WTC11 (cell line): ENCODE data around the gene DDX21. TPM values are rescaled to one million over a fixed set of nuclear protein-coding genes. Genes with fewer than 3 reads are reported as not detected.
"Not testable (repeated sequence)": the region's sequence is repeated elsewhere in the genome, so short reads cannot be mapped to it uniquely, and the experiment has no call there.

Source experiments
- ATAC-seq: fragments of 200-7000 bp; cut with Tn5 transposase; 2 replicates; pipeline ENCODE4 v1.10.0; 2021; ENCODE audit warnings: mild to moderate bottlenecking, moderate library complexity
- CTCF ChIA-PET: fragments of 300-600 bp; sonication (Branson Sonifier 250); formaldehyde crosslinking; loops from one replicate; lab custom pipeline; 2021; ENCODE audit warnings: antibody characterized with exemption; lab: Charles Lee
- POLR2A ChIA-PET: fragments of 350-600 bp; sonication (Branson Sonifier 250); formaldehyde crosslinking; loops from one replicate; lab custom pipeline; 2021; ENCODE audit warnings: antibody characterized with exemption; lab: Charles Lee
- DNase-seq: peaks from one replicate; pipeline ENCODE4 v3.0.0; 2021; ENCODE audit warnings: low spot score
- H3K27ac Mint-ChIP-seq: 2 replicates; pipeline ENCODE4 v1.8.0; 2021; ENCODE audit warnings: mixed read lengths
- H3K27me3 Mint-ChIP-seq: 2 replicates; pipeline ENCODE4 v1.8.0; 2021; ENCODE audit warnings: low read depth, mild to moderate bottlenecking, moderate library complexity, mixed read lengths
- H3K36me3 Mint-ChIP-seq: 2 replicates; pipeline ENCODE4 v1.8.0; 2021; ENCODE audit warnings: mixed read lengths
- H3K4me1 Mint-ChIP-seq: 2 replicates; pipeline ENCODE4 v1.8.0; 2022; ENCODE audit warnings: mixed read lengths
- H3K4me3 Mint-ChIP-seq: 2 replicates; pipeline ENCODE4 v1.8.0; 2021; ENCODE audit warnings: mild to moderate bottlenecking, moderate library complexity, mixed read lengths
- H3K9me3 Mint-ChIP-seq: 2 replicates; pipeline ENCODE4 v1.8.0; 2021; ENCODE audit warnings: mixed read lengths
- CBFB ChIP-seq: sonication (generic); formaldehyde crosslinking; IDR thresholded peaks from 2 replicates; pipeline ENCODE4 v1.8.1; 2022; ENCODE audit warnings: mild to moderate bottlenecking, low read depth, missing genetic modification reagents
- CREB1 ChIP-seq: sonication (generic); formaldehyde crosslinking; IDR thresholded peaks from 2 replicates; pipeline ENCODE4 v1.8.0; 2023; ENCODE audit warnings: mild to moderate bottlenecking, missing genetic modification reagents
- ELF4 ChIP-seq: sonication (generic); formaldehyde crosslinking; IDR thresholded peaks from 2 replicates; pipeline ENCODE4 v1.8.1; 2022; ENCODE audit warnings: low read depth, mild to moderate bottlenecking, moderate library complexity, missing genetic modification reagents
- ETV6 ChIP-seq: sonication (generic); formaldehyde crosslinking; IDR thresholded peaks from 2 replicates; pipeline ENCODE4 v1.8.1; 2022; ENCODE audit warnings: mild to moderate bottlenecking, missing genetic modification reagents
- FOXK1 ChIP-seq: sonication (generic); formaldehyde crosslinking; IDR thresholded peaks from 2 replicates; pipeline ENCODE4 v1.8.0; 2022; ENCODE audit warnings: mild to moderate bottlenecking, moderate library complexity, missing genetic modification reagents
- JUN ChIP-seq: sonication (generic); formaldehyde crosslinking; IDR thresholded peaks from 2 replicates; pipeline ENCODE4 v1.8.0; 2023; ENCODE audit warnings: mild to moderate bottlenecking, missing genetic modification reagents
- NFATC4 ChIP-seq: fragments of 250-450 bp; sonication (Bioruptor Pico); IDR thresholded peaks from 2 replicates; pipeline ENCODE4 v1.9.0; 2021; ENCODE audit warnings: mild to moderate bottlenecking
- NR3C1 ChIP-seq: sonication (generic); formaldehyde crosslinking; conservative IDR thresholded peaks from 2 replicates; pipeline ENCODE4 v1.8.1; 2023; ENCODE audit warnings: low read depth, mild to moderate bottlenecking, missing genetic modification reagents
- ZNF219 ChIP-seq: sonication (generic); formaldehyde crosslinking; IDR thresholded peaks from 2 replicates; pipeline ENCODE4 v1.8.0; 2023; ENCODE audit warnings: missing genetic modification reagents, mild to moderate bottlenecking, borderline replicate concordance
- ZNF263 ChIP-seq: sonication (generic); formaldehyde crosslinking; IDR thresholded peaks from 2 replicates; pipeline ENCODE4 v1.8.1; 2022; ENCODE audit warnings: low read depth, mild to moderate bottlenecking, moderate library complexity, missing genetic modification reagents
- total RNA-seq: library from RNA; stranded (reverse); gene quantifications from 3 replicates; pipeline ENCODE4 v1.2.3, GENCODE V29; 2021
- TF ChIP-seq, protein P1 (sequence below): fragments of 250-450 bp; sonication (Bioruptor Pico); conservative IDR thresholded peaks from 2 replicates; pipeline ENCODE4 v1.9.0; 2021; ENCODE audit warnings: mild to moderate bottlenecking
- TF ChIP-seq, protein P2 (sequence below): sonication (generic); formaldehyde crosslinking; IDR thresholded peaks from 2 replicates; pipeline ENCODE4 v1.8.1; 2022; ENCODE audit warnings: missing genetic modification reagents, borderline replicate concordance
- TF ChIP-seq, protein P3 (sequence below): sonication (generic); formaldehyde crosslinking; IDR thresholded peaks from 2 replicates; pipeline ENCODE4 v1.8.1; 2023; ENCODE audit warnings: mild to moderate bottlenecking, missing genetic modification reagents
- TF ChIP-seq, protein P4 (sequence below): sonication (generic); formaldehyde crosslinking; IDR thresholded peaks from 2 replicates; pipeline ENCODE4 v1.8.0; 2022; ENCODE audit warnings: mild to moderate bottlenecking, missing genetic modification reagents
- TF ChIP-seq, protein P5 (sequence below): sonication (generic); formaldehyde crosslinking; IDR thresholded peaks from 2 replicates; pipeline ENCODE4 v1.8.1; 2023; ENCODE audit warnings: mild to moderate bottlenecking, moderate library complexity, missing genetic modification reagents
- TF ChIP-seq, protein P6 (sequence below): sonication (generic); formaldehyde crosslinking; conservative IDR thresholded peaks from 2 replicates; pipeline ENCODE4 v1.8.1; 2022; ENCODE audit warnings: mild to moderate bottlenecking, missing genetic modification reagents
- TF ChIP-seq, protein P7 (sequence below): sonication (generic); formaldehyde crosslinking; IDR thresholded peaks from 2 replicates; pipeline ENCODE4 v1.8.0; 2022; ENCODE audit warnings: mild to moderate bottlenecking, missing genetic modification reagents
- TF ChIP-seq, protein P8 (sequence below): sonication (generic); formaldehyde crosslinking; IDR thresholded peaks from 2 replicates; pipeline ENCODE4 v1.8.0; 2023; ENCODE audit warnings: missing genetic modification reagents
- TF ChIP-seq, protein P9 (sequence below): fragments of 250-450 bp; sonication (Bioruptor Pico); IDR thresholded peaks from 2 replicates; pipeline ENCODE4 v1.9.0; 2021; ENCODE audit warnings: moderate library complexity, mild to moderate bottlenecking, inconsistent platforms, borderline replicate concordance

DDX21 gene
- total RNA-seq, 1 experiment from 2014 or later, result 194 TPM

DNA sequence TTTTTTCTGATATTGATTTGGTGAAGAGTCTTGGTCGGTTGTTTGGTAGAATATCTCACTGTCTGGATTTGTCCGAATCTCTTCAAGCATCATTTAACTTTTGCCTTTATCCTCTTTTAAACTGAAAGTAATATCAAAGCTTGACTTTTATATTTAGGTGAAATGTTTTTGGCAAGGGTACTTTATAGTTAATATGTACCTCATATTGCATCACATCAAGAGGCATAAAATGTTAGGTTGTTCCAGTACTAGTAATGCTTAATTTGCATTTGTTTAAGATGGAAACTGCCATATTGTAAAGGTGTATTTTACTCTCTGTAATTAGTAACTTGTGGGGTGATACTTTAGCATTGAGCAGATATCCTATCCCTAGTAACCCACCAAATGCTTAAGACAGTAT is 17.1 kb upstream of the DDX21 start:
- H3K4me1 Mint-ChIP-seq, result no peaks in the 10 kb centered on the region
- no peak for TF ChIP-seq NR3C1 (CRISPR knock-in tag)
- TF ChIP-seq, protein P1, sequence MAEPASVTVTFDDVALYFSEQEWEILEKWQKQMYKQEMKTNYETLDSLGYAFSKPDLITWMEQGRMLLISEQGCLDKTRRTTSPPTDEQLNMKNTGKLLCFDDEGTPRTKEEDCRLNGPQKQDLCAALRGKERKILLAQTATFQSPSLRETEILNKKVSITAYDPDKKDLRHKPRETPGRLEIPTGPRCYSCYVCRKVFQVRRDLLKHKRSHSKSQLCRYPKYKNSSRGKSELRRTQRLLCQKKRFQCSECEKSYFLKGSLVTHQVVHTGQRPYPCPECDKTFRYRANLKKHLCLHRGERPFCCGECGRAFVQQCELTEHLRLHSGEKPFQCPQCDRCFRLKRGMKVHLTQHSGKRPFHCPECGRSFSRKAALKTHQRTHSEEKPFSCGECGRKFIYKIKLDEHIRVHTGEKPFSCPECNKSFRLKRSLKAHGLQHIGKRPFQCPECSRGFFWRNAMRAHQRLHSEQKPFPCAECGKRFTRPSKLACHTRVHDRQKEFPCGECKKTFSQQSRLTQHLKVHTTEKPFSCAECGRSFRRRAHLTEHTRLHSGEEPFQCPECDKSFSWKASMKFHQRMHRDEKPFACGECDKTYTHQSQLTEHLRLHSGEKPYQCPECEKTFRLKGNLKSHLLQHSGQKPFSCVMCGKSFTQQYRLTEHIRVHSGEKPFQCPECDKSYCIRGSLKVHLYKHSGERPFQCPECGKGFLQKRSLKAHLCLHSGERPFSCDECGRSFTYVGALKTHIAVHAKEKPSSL (CRISPR knock-in tag), result no peak
- no peak for TF ChIP-seq NFATC4 (CRISPR knock-in tag)
- TF ChIP-seq, protein P2, sequence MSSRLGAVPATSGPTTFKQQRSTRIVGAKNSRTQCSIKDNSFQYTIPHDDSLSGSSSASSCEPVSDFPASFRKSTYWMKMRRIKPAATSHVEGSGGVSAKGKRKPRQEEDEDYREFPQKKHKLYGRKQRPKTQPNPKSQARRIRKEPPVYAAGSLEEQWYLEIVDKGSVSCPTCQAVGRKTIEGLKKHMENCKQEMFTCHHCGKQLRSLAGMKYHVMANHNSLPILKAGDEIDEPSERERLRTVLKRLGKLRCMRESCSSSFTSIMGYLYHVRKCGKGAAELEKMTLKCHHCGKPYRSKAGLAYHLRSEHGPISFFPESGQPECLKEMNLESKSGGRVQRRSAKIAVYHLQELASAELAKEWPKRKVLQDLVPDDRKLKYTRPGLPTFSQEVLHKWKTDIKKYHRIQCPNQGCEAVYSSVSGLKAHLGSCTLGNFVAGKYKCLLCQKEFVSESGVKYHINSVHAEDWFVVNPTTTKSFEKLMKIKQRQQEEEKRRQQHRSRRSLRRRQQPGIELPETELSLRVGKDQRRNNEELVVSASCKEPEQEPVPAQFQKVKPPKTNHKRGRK, result no peak
- TF ChIP-seq, protein P3, sequence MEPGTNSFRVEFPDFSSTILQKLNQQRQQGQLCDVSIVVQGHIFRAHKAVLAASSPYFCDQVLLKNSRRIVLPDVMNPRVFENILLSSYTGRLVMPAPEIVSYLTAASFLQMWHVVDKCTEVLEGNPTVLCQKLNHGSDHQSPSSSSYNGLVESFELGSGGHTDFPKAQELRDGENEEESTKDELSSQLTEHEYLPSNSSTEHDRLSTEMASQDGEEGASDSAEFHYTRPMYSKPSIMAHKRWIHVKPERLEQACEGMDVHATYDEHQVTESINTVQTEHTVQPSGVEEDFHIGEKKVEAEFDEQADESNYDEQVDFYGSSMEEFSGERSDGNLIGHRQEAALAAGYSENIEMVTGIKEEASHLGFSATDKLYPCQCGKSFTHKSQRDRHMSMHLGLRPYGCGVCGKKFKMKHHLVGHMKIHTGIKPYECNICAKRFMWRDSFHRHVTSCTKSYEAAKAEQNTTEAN, result no peak
- TF ChIP-seq ELF4 (CRISPR knock-in tag), result no peak
- no peak for TF ChIP-seq ZNF219 (CRISPR knock-in tag)
- TF ChIP-seq CREB1 (CRISPR knock-in tag), result no peak
- TF ChIP-seq ETV6 (CRISPR knock-in tag), result no peak
- TF ChIP-seq FOXK1, result no peak
- no peak for TF ChIP-seq ZNF263
- TF ChIP-seq, protein P4, sequence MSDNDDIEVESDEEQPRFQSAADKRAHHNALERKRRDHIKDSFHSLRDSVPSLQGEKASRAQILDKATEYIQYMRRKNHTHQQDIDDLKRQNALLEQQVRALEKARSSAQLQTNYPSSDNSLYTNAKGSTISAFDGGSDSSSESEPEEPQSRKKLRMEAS, result no peak
- no peak for TF ChIP-seq JUN (CRISPR knock-in tag)
- TF ChIP-seq, protein P5, sequence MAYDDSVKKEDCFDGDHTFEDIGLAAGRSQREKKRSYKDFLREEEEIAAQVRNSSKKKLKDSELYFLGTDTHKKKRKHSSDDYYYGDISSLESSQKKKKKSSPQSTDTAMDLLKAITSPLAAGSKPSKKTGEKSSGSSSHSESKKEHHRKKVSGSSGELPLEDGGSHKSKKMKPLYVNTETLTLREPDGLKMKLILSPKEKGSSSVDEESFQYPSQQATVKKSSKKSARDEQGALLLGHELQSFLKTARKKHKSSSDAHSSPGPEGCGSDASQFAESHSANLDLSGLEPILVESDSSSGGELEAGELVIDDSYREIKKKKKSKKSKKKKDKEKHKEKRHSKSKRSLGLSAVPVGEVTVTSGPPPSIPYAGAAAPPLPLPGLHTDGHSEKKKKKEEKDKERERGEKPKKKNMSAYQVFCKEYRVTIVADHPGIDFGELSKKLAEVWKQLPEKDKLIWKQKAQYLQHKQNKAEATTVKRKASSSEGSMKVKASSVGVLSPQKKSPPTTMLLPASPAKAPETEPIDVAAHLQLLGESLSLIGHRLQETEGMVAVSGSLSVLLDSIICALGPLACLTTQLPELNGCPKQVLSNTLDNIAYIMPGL, result no peak
- TF ChIP-seq, protein P6, sequence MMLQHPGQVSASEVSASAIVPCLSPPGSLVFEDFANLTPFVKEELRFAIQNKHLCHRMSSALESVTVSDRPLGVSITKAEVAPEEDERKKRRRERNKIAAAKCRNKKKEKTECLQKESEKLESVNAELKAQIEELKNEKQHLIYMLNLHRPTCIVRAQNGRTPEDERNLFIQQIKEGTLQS (CRISPR knock-in tag), result no peak
- no peak for TF ChIP-seq CBFB (CRISPR knock-in tag)
- TF ChIP-seq, protein P7, sequence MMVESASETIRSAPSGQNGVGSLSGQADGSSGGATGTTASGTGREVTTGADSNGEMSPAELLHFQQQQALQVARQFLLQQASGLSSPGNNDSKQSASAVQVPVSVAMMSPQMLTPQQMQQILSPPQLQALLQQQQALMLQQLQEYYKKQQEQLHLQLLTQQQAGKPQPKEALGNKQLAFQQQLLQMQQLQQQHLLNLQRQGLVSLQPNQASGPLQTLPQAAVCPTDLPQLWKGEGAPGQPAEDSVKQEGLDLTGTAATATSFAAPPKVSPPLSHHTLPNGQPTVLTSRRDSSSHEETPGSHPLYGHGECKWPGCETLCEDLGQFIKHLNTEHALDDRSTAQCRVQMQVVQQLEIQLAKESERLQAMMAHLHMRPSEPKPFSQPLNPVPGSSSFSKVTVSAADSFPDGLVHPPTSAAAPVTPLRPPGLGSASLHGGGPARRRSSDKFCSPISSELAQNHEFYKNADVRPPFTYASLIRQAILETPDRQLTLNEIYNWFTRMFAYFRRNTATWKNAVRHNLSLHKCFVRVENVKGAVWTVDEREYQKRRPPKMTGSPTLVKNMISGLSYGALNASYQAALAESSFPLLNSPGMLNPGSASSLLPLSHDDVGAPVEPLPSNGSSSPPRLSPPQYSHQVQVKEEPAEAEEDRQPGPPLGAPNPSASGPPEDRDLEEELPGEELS (CRISPR knock-in tag), result no peak
- TF ChIP-seq, protein P8, sequence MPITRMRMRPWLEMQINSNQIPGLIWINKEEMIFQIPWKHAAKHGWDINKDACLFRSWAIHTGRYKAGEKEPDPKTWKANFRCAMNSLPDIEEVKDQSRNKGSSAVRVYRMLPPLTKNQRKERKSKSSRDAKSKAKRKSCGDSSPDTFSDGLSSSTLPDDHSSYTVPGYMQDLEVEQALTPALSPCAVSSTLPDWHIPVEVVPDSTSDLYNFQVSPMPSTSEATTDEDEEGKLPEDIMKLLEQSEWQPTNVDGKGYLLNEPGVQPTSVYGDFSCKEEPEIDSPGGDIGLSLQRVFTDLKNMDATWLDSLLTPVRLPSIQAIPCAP (CRISPR knock-in tag), result no peak
- TF ChIP-seq, protein P9, sequence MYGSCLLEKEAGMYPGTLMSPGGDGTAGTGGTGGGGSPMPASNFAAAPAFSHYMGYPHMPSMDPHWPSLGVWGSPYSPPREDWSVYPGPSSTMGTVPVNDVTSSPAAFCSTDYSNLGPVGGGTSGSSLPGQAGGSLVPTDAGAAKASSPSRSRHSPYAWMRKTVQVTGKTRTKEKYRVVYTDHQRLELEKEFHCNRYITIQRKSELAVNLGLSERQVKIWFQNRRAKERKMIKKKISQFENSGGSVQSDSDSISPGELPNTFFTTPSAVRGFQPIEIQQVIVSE (CRISPR knock-in tag), result no peak
- no peak for DNase-seq
- H3K27me3 Mint-ChIP-seq, result no peaks in the 10 kb centered on the region
- H3K36me3 Mint-ChIP-seq, result peaks cover 36% of the 10 kb centered on the region
- no peak overlapping the region for H3K4me3 Mint-ChIP-seq
- no peak overlapping the region for H3K27ac Mint-ChIP-seq
- ChIA-PET POLR2A (no interaction called here), CTCF (no interaction called here)
- no peaks in the 10 kb centered on the region for H3K9me3 Mint-ChIP-seq
- ATAC-seq, result no peak

DNA sequence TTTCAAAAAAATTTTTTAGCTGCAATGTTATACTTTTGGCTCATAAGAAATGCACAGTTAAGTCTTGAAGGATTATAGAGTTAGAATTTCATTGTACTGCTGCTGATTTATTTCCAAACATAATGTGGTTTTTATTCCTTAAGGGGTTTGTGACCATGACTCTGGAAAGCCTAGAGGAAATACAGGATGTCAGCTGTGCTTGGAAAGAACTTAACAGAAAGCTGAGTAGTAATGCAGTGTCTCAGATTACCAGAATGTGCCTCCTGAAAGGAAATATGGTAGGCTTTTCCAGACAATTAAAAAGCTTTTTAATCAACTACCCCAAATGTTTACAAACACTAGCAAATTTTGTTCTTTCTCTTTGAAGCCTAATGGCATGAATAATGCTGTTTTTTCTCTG is 15.1 kb upstream of the DDX21 start:
- H3K36me3 Mint-ChIP-seq, result peaks cover 27% of the 10 kb centered on the region
- H3K27me3 Mint-ChIP-seq, ATAC-seq, H3K9me3 Mint-ChIP-seq, H3K4me1 Mint-ChIP-seq, H3K27ac Mint-ChIP-seq, H3K4me3 Mint-ChIP-seq, DNase-seq, POLR2A ChIA-PET: not testable (repeated sequence)
- CTCF ChIA-PET, result interaction anchor here (1.4 kb wide), 1 partner anchor 15 kb away, joined by 5 read pairs; the partner anchor contains the start of gene DDX21
